ENCODE results near the gene GLTP. TPM values are rescaled to one million over a fixed set of nuclear protein-coding genes. Genes with fewer than 3 reads are reported as not detected.

The GLTP gene
- total RNA-seq, 1 donor from 2014 or later: 51.2 TPM

GRCh38 chr12:109880938-109881337 lies 597 bp upstream of the GLTP start:
- H3K27ac Mint-ChIP-seq (ENCODE audit: unreplicated experiment): peak overlapping the region; percentile 65
- TF ChIP-seq CTCF (IDR thresholded peaks at IDR 0.05; ENCODE audit: unreplicated experiment): no peak
- H3K4me3 Mint-ChIP-seq (ENCODE audit: unreplicated experiment): peak overlapping the region; percentile 95
- peaks cover 57% of the 10 kb centered on the region for H3K4me1 Mint-ChIP-seq (ENCODE audit: unreplicated experiment)
- H3K36me3 Mint-ChIP-seq (ENCODE audit: low read depth, unreplicated experiment): peaks cover 12% of the 10 kb centered on the region
- DNase-seq (ENCODE audit: low spot score): no peak
- no peaks in the 10 kb centered on the region for H3K9me3 Mint-ChIP-seq (ENCODE audit: unreplicated experiment)
- peaks cover 19% of the 10 kb centered on the region for H3K27me3 Mint-ChIP-seq (ENCODE audit: unreplicated experiment)

GRCh38 chr12:109879351-109880042 lies 844 bp downstream of the GLTP start:
- Mint-ChIP-seq H3K36me3 (ENCODE audit: low read depth, unreplicated experiment) (peaks cover 22% of the 10 kb centered on the region), H3K4me3 (ENCODE audit: unreplicated experiment) (peak overlapping the region; percentile 98), H3K4me1 (ENCODE audit: unreplicated experiment) (peaks cover 57% of the 10 kb centered on the region), H3K9me3 (ENCODE audit: unreplicated experiment) (no peaks in the 10 kb centered on the region), H3K27ac (ENCODE audit: unreplicated experiment) (peak overlapping the region; percentile 88), H3K27me3 (ENCODE audit: unreplicated experiment) (peaks cover 15% of the 10 kb centered on the region)
- no peak for TF ChIP-seq CTCF (IDR thresholded peaks at IDR 0.05; ENCODE audit: unreplicated experiment)
- DNase-seq (ENCODE audit: low spot score): no peak

- TF ChIP-seq CTCF (IDR thresholded peaks at IDR 0.05; ENCODE audit: unreplicated experiment): no peak
- H3K4me1 Mint-ChIP-seq (ENCODE audit: unreplicated experiment): peaks cover 54% of the 10 kb centered on the region
- peaks cover 13% of the 10 kb centered on the region for H3K27me3 Mint-ChIP-seq (ENCODE audit: unreplicated experiment)
- peak overlapping the region; percentile 98 for H3K4me3 Mint-ChIP-seq (ENCODE audit: unreplicated experiment)
- H3K27ac Mint-ChIP-seq (ENCODE audit: unreplicated experiment): peak overlapping the region; percentile 88
- peaks cover 22% of the 10 kb centered on the region for H3K36me3 Mint-ChIP-seq (ENCODE audit: low read depth, unreplicated experiment)
- no peak for DNase-seq (ENCODE audit: low spot score)
- H3K9me3 Mint-ChIP-seq (ENCODE audit: unreplicated experiment): no peaks in the 10 kb centered on the region
These were observed 1.6 kb downstream of the GLTP start for GRCh38 chr12:109878749-109879148.

- Mint-ChIP-seq H3K27ac (ENCODE audit: unreplicated experiment) (no peak overlapping the region), H3K4me3 (ENCODE audit: unreplicated experiment) (peak overlapping the region; percentile 98), H3K27me3 (ENCODE audit: unreplicated experiment) (peaks cover 10% of the 10 kb centered on the region), H3K9me3 (ENCODE audit: unreplicated experiment) (no peaks in the 10 kb centered on the region), H3K36me3 (ENCODE audit: low read depth, unreplicated experiment) (peaks cover 22% of the 10 kb centered on the region), H3K4me1 (ENCODE audit: unreplicated experiment) (peaks cover 51% of the 10 kb centered on the region)
- no peak for DNase-seq (ENCODE audit: low spot score)
- TF ChIP-seq CTCF (IDR thresholded peaks at IDR 0.05; ENCODE audit: unreplicated experiment): no peak
These were observed 2.1 kb downstream of the GLTP start for GRCh38 chr12:109878247-109878625.

GRCh38 chr12:109877504-109878246 lies 2.7 kb downstream of the GLTP start:
- H3K27ac Mint-ChIP-seq (ENCODE audit: unreplicated experiment): no peak overlapping the region
- no peak for DNase-seq (ENCODE audit: low spot score)
- no peaks in the 10 kb centered on the region for H3K9me3 Mint-ChIP-seq (ENCODE audit: unreplicated experiment)
- TF ChIP-seq CTCF (IDR thresholded peaks at IDR 0.05; ENCODE audit: unreplicated experiment): no peak
- peaks cover 10% of the 10 kb centered on the region for H3K27me3 Mint-ChIP-seq (ENCODE audit: unreplicated experiment)
- H3K36me3 Mint-ChIP-seq (ENCODE audit: low read depth, unreplicated experiment): peaks cover 24% of the 10 kb centered on the region
- H3K4me3 Mint-ChIP-seq (ENCODE audit: unreplicated experiment): peak overlapping the region; percentile 12
- H3K4me1 Mint-ChIP-seq (ENCODE audit: unreplicated experiment): peaks cover 52% of the 10 kb centered on the region
